Sigmoid colon (tissue), 4 donors: ENCODE data around the gene ALX1.

Experiments used
- CTCF ChIP-seq, 4 experiments: fragments of 450-650 bp in 3 of 4; fragments of 200-600 bp in 1 of 4; IDR thresholded peaks; one replicate each; pipeline ENCODE4 v1.5.1; 2016 to 2019; ENCODE audit warnings: antibody characterized with exemption in 4 of 4, mild to moderate bottlenecking in 3 of 4, moderate library complexity in 2 of 4
- EP300 ChIP-seq, 4 donors: sonication (generic); formaldehyde crosslinking; IDR thresholded peaks; one replicate each; pipeline ENCODE4 v1.6.1; 2017; ENCODE audit warnings: antibody characterized with exemption in 4 of 4
- POLR2A ChIP-seq, 2 donors: fragments of 450-650 bp; IDR thresholded peaks; one replicate each; pipeline ENCODE4 v1.6.1; 2016; ENCODE audit warnings: antibody characterized with exemption in 2 of 2, mild to moderate bottlenecking in 2 of 2, moderate library complexity in 2 of 2

- TF ChIP-seq CTCF (IDR thresholded peaks at IDR 0.05) (no peak), POLR2A (IDR thresholded peaks at IDR 0.05) (no peak), EP300 (IDR thresholded peaks at IDR 0.05) (no peak)
These were observed 413 bp upstream of the ALX1 start for GRCh38 chr12:85279449-85280164.
